Measurements from ENCODE around the gene MYO1C.
"Not testable (repeated sequence)": the region's sequence is repeated elsewhere in the genome, so short reads cannot be mapped to it uniquely, and the experiment has no call there.

The MYO1C gene

GRCh38 chr17:1515640-1516387 is 23.3 kb upstream of the MYO1C start:
- H3K9me3 Mint-ChIP-seq, result no peaks in the 10 kb centered on the region
- H3K4me3 Mint-ChIP-seq, result peak overlapping the region; percentile 86
- peaks cover 3% of the 10 kb centered on the region for H3K36me3 Mint-ChIP-seq (ENCODE audit: low read depth)
- peak overlapping the region; percentile 77 for H3K27ac Mint-ChIP-seq
- H3K4me1 Mint-ChIP-seq, result peaks cover 24% of the 10 kb centered on the region
- H3K27me3 Mint-ChIP-seq, result no peaks in the 10 kb centered on the region
- DNase-seq (peak; percentile 38), ATAC-seq (peak; percentile 1)

GRCh38 chr17:1512351-1512750 is 19.9 kb upstream of the MYO1C start:
- Mint-ChIP-seq H3K27me3 (no peaks in the 10 kb centered on the region), H3K4me1 (peaks cover 12% of the 10 kb centered on the region), H3K4me3 (no peak overlapping the region), H3K27ac (no peak overlapping the region), H3K9me3 (no peaks in the 10 kb centered on the region), H3K36me3 (ENCODE audit: low read depth) (peaks cover 5% of the 10 kb centered on the region)
- ATAC-seq (no peak), DNase-seq (no peak)

- Mint-ChIP-seq H3K9me3 (no peaks in the 10 kb centered on the region), H3K36me3 (ENCODE audit: low read depth) (peaks cover 5% of the 10 kb centered on the region), H3K4me1 (peaks cover 12% of the 10 kb centered on the region), H3K27me3 (no peaks in the 10 kb centered on the region), H3K4me3 (no peak overlapping the region), H3K27ac (no peak overlapping the region)
- DNase-seq, result no peak
- ATAC-seq, result no peak
Measured at GRCh38 chr17:1511756-1512321, 19.4 kb upstream of the MYO1C start.

- Mint-ChIP-seq H3K9me3 (no peaks in the 10 kb centered on the region), H3K36me3 (ENCODE audit: low read depth) (peaks cover 5% of the 10 kb centered on the region), H3K4me3 (no peak overlapping the region), H3K27ac (no peak overlapping the region), H3K4me1 (peaks cover 12% of the 10 kb centered on the region), H3K27me3 (no peaks in the 10 kb centered on the region)
- no peak for DNase-seq
- ATAC-seq, result no peak
Measured at GRCh38 chr17:1511290-1511689, 18.8 kb upstream of the MYO1C start.

GRCh38 chr17:1509290-1509881 is 16.9 kb upstream of the MYO1C start:
- Mint-ChIP-seq H3K4me1 (peaks cover 1% of the 10 kb centered on the region), H3K9me3 (no peaks in the 10 kb centered on the region), H3K27ac (no peak overlapping the region), H3K27me3 (no peaks in the 10 kb centered on the region), H3K36me3 (ENCODE audit: low read depth) (peaks cover 5% of the 10 kb centered on the region), H3K4me3 (no peak overlapping the region)
- ATAC-seq (no peak), DNase-seq (no peak)

GRCh38 chr17:1508709-1509108 is 16.2 kb upstream of the MYO1C start:
- not testable (repeated sequence) for H3K27me3 Mint-ChIP-seq; H3K27ac Mint-ChIP-seq; DNase-seq; H3K9me3 Mint-ChIP-seq; H3K4me3 Mint-ChIP-seq; H3K4me1 Mint-ChIP-seq; ATAC-seq; H3K36me3 Mint-ChIP-seq (ENCODE audit: low read depth)

- H3K9me3 Mint-ChIP-seq, result no peaks in the 10 kb centered on the region
- H3K27ac Mint-ChIP-seq, result no peak overlapping the region
- no peaks in the 10 kb centered on the region for H3K4me1 Mint-ChIP-seq
Measured at GRCh38 chr17:1506649-1507267, 14.3 kb upstream of the MYO1C start.

GRCh38 chr17:1505586-1505985 is 13.1 kb upstream of the MYO1C start:
- no peaks in the 10 kb centered on the region for H3K4me1 Mint-ChIP-seq
- ATAC-seq (no peak), DNase-seq (no peak)
- H3K27ac Mint-ChIP-seq, result no peak overlapping the region
- H3K36me3 Mint-ChIP-seq (ENCODE audit: low read depth), result peaks cover 8% of the 10 kb centered on the region
- H3K27me3 Mint-ChIP-seq, result no peaks in the 10 kb centered on the region
- H3K4me3 Mint-ChIP-seq, result no peak overlapping the region
- no peaks in the 10 kb centered on the region for H3K9me3 Mint-ChIP-seq

More at GRCh38 chr17:1506649-1507267, 14.3 kb upstream of the MYO1C start:
- Mint-ChIP-seq H3K36me3 (ENCODE audit: low read depth) (peaks cover 8% of the 10 kb centered on the region), H3K27me3 (no peaks in the 10 kb centered on the region), H3K4me3 (no peak overlapping the region)
- no peak for DNase-seq
- no peak for ATAC-seq

GRCh38 chr17:1504866-1505265 is 12.4 kb upstream of the MYO1C start:
- no peaks in the 10 kb centered on the region for H3K27me3 Mint-ChIP-seq
- ATAC-seq, result no peak
- no peak overlapping the region for H3K4me3 Mint-ChIP-seq
- peaks cover 7% of the 10 kb centered on the region for H3K36me3 Mint-ChIP-seq (ENCODE audit: low read depth)
- no peak overlapping the region for H3K27ac Mint-ChIP-seq
- no peak for DNase-seq
- no peaks in the 10 kb centered on the region for H3K4me1 Mint-ChIP-seq
- H3K9me3 Mint-ChIP-seq, result no peaks in the 10 kb centered on the region

GRCh38 chr17:1503699-1504098 is 11.2 kb upstream of the MYO1C start:
- H3K9me3 Mint-ChIP-seq, result no peaks in the 10 kb centered on the region
- ATAC-seq, result no peak
- no peak overlapping the region for H3K4me3 Mint-ChIP-seq
- H3K4me1 Mint-ChIP-seq, result no peaks in the 10 kb centered on the region
- no peak overlapping the region for H3K27ac Mint-ChIP-seq
- DNase-seq, result no peak
- H3K27me3 Mint-ChIP-seq, result no peaks in the 10 kb centered on the region
- H3K36me3 Mint-ChIP-seq (ENCODE audit: low read depth), result peaks cover 3% of the 10 kb centered on the region

- Mint-ChIP-seq H3K27ac (no peak overlapping the region), H3K27me3 (no peaks in the 10 kb centered on the region), H3K4me1 (no peaks in the 10 kb centered on the region), H3K36me3 (ENCODE audit: low read depth) (peaks cover 4% of the 10 kb centered on the region), H3K4me3 (no peak overlapping the region), H3K9me3 (no peaks in the 10 kb centered on the region)
- DNase-seq, result no peak
- no peak for ATAC-seq
Measured at GRCh38 chr17:1498869-1499268, 6.4 kb upstream of the MYO1C start.

GRCh38 chr17:1498233-1498632 is 5.7 kb upstream of the MYO1C start:
- no peaks in the 10 kb centered on the region for H3K27me3 Mint-ChIP-seq
- no peak overlapping the region for H3K4me3 Mint-ChIP-seq
- ATAC-seq (no peak), DNase-seq (no peak)
- no peaks in the 10 kb centered on the region for H3K4me1 Mint-ChIP-seq
- no peaks in the 10 kb centered on the region for H3K9me3 Mint-ChIP-seq
- H3K36me3 Mint-ChIP-seq (ENCODE audit: low read depth), result peaks cover 3% of the 10 kb centered on the region
- no peak overlapping the region for H3K27ac Mint-ChIP-seq

- ATAC-seq (no peak), DNase-seq (no peak)
- Mint-ChIP-seq H3K4me1 (no peaks in the 10 kb centered on the region), H3K4me3 (no peak overlapping the region), H3K36me3 (ENCODE audit: low read depth) (peaks cover 3% of the 10 kb centered on the region), H3K27ac (no peak overlapping the region), H3K27me3 (no peaks in the 10 kb centered on the region), H3K9me3 (no peaks in the 10 kb centered on the region)
Measured at GRCh38 chr17:1497831-1498230, 5.3 kb upstream of the MYO1C start.

GRCh38 chr17:1496869-1497268 is 4.4 kb upstream of the MYO1C start:
- Mint-ChIP-seq H3K36me3 (ENCODE audit: low read depth) (peaks cover 3% of the 10 kb centered on the region), H3K4me1 (peaks cover 3% of the 10 kb centered on the region), H3K27me3 (peaks cover 3% of the 10 kb centered on the region), H3K9me3 (no peaks in the 10 kb centered on the region), H3K27ac (no peak overlapping the region), H3K4me3 (no peak overlapping the region)
- DNase-seq, result no peak
- ATAC-seq, result no peak
